H9 (cell line): ENCODE results near the gene PAPOLA. TPM values are rescaled to one million over a fixed set of nuclear protein-coding genes. Genes with fewer than 3 reads are reported as not detected.

ENCODE experiments used
- DNase-seq: peaks from one replicate; pipeline ENCODE4 v3.0.0-alpha.2; 2017
- H2AFZ ChIP-seq: one replicate; pipeline ENCODE4 v1.6.1; 2013; ENCODE audit warnings: mild to moderate bottlenecking, low read length, control low read depth, moderate library complexity
- H2AK5ac ChIP-seq: 2 replicates; pipeline ENCODE4 v1.6.1; 2013; ENCODE audit warnings: low read length, control low read depth, mixed read lengths; ENCODE audit not compliant: insufficient read length
- H2BK120ac ChIP-seq: one replicate; pipeline ENCODE4 v1.6.1; 2013; ENCODE audit warnings: low read depth, mild to moderate bottlenecking, low read length, control low read depth, inconsistent platforms; ENCODE audit not compliant: poor library complexity, severe bottlenecking
- H2BK12ac ChIP-seq: 2 replicates; pipeline ENCODE4 v1.6.1; 2013; ENCODE audit warnings: low read length, control low read depth, mixed read lengths, low read depth; ENCODE audit not compliant: insufficient read length
- H2BK15ac ChIP-seq: 2 replicates; pipeline ENCODE4 v1.6.1; 2013; ENCODE audit warnings: low read depth, low read length, control low read depth
- H2BK20ac ChIP-seq: one replicate; pipeline ENCODE4 v1.6.1; 2013; ENCODE audit warnings: low read depth, mild to moderate bottlenecking, low read length, control low read depth, inconsistent platforms; ENCODE audit not compliant: poor library complexity, severe bottlenecking
- H2BK5ac ChIP-seq: 2 replicates; pipeline ENCODE4 v1.6.1; 2013; ENCODE audit warnings: low read length, control low read depth, mixed read lengths; ENCODE audit not compliant: insufficient read length
- H3K14ac ChIP-seq: 2 replicates; pipeline ENCODE4 v1.6.1; 2013; ENCODE audit warnings: low read length, control low read depth; ENCODE audit not compliant: insufficient read depth
- H3K18ac ChIP-seq: 2 replicates; pipeline ENCODE4 v1.6.1; 2013; ENCODE audit warnings: low read depth, mild to moderate bottlenecking, mixed read lengths, low read length, control low read depth; ENCODE audit not compliant: insufficient read length
- H3K23ac ChIP-seq: 2 replicates; pipeline ENCODE4 v1.6.1; 2013; ENCODE audit warnings: low read length, control low read depth, mixed read lengths, low read depth; ENCODE audit not compliant: insufficient read length
- H3K23me2 ChIP-seq: 2 replicates; pipeline ENCODE4 v1.6.1; 2013; ENCODE audit warnings: low read depth, mild to moderate bottlenecking, mixed read lengths, low read length, control low read depth; ENCODE audit not compliant: insufficient read length, poor library complexity, severe bottlenecking
- H3K27ac ChIP-seq: 2 replicates; pipeline ENCODE4 v1.5.1; 2013; ENCODE audit warnings: low read length, control low read depth, mixed read lengths, low read depth; ENCODE audit not compliant: insufficient read length
- H3K27me3 ChIP-seq: 2 replicates; pipeline ENCODE4 v1.6.1; 2013; ENCODE audit warnings: low read length, control low read depth, inconsistent platforms; ENCODE audit not compliant: insufficient read depth
- H3K4ac ChIP-seq: 2 replicates; pipeline ENCODE4 v1.6.1; 2013; ENCODE audit warnings: low read depth, mild to moderate bottlenecking, control low read depth, inconsistent platforms, low read length, moderate library complexity
- H3K4me1 ChIP-seq: 2 replicates; pipeline ENCODE4 v1.6.1; 2013; ENCODE audit warnings: low read length, control low read depth, inconsistent platforms; ENCODE audit not compliant: insufficient read depth
- H3K4me2 ChIP-seq: 2 replicates; pipeline ENCODE4 v1.6.1; 2013; ENCODE audit warnings: low read length, control low read depth, mixed read lengths; ENCODE audit not compliant: insufficient read length, insufficient read depth
- H3K56ac ChIP-seq: 2 replicates; pipeline ENCODE4 v1.6.1; 2013; ENCODE audit warnings: low read depth, mild to moderate bottlenecking, mixed read lengths, low read length, control low read depth; ENCODE audit not compliant: insufficient read length
- H3K79me1 ChIP-seq: 2 replicates; pipeline ENCODE4 v1.6.1; 2013; ENCODE audit warnings: low read depth, mild to moderate bottlenecking, moderate library complexity, low read length, control low read depth, inconsistent platforms; ENCODE audit not compliant: insufficient read depth, poor library complexity, severe bottlenecking
- H3K79me2 ChIP-seq: 2 replicates; pipeline ENCODE4 v1.6.1; 2013; ENCODE audit warnings: low read length, control low read depth, inconsistent platforms; ENCODE audit not compliant: insufficient read depth
- H3K9ac ChIP-seq: 2 replicates; pipeline ENCODE4 v1.6.1; 2013; ENCODE audit warnings: low read length, control low read depth, mixed read lengths; ENCODE audit not compliant: insufficient read length; ENCODE audit errors: extremely low read depth
- H3K9me3 ChIP-seq: one replicate; pipeline ENCODE4 v1.6.1; 2013; ENCODE audit warnings: low read depth, low read length, inconsistent platforms; ENCODE audit not compliant: control insufficient read depth
- H3T11ph ChIP-seq: one replicate; pipeline ENCODE4 v1.6.1; 2013; ENCODE audit warnings: mild to moderate bottlenecking, low read length, control low read depth, inconsistent platforms
- H4K20me1 ChIP-seq: one replicate; pipeline ENCODE4 v1.6.1; 2013; ENCODE audit not compliant: control insufficient read depth, insufficient read length, insufficient read depth
- H4K5ac ChIP-seq: 2 replicates; pipeline ENCODE4 v1.6.1; 2013; ENCODE audit warnings: low read depth, mild to moderate bottlenecking, mixed read lengths, low read length, control low read depth; ENCODE audit not compliant: insufficient read length
- H4K8ac ChIP-seq: replicated peaks from 2 replicates; pipeline ENCODE4 v1.6.1; 2013; ENCODE audit warnings: low read length, control low read depth, mixed read lengths, low read depth; ENCODE audit not compliant: insufficient read length
- H4K91ac ChIP-seq: 2 replicates; pipeline ENCODE4 v1.6.1; 2013; ENCODE audit warnings: low read depth, mild to moderate bottlenecking, moderate library complexity, mixed read lengths, low read length, control low read depth; ENCODE audit not compliant: insufficient read length
- H3K27ac Mint-ChIP-seq, 3 experiments: 2 replicates in 2 of 3; 3 replicates in 1 of 3; pipeline ENCODE4 v1.8.0; 2020 to 2021; ENCODE audit warnings: mixed read lengths in 3 of 3, mild to moderate bottlenecking in 1 of 3, moderate library complexity in 1 of 3
- H3K27me3 Mint-ChIP-seq: 2 replicates; pipeline ENCODE4 v1.8.0; 2021; ENCODE audit warnings: low read depth, mild to moderate bottlenecking, moderate library complexity, mixed read lengths
- H3K36me3 Mint-ChIP-seq, 3 experiments: 2 replicates in 2 of 3; 3 replicates in 1 of 3; pipeline ENCODE4 v1.8.0; 2020 to 2021; ENCODE audit warnings: low read depth in 3 of 3, mixed read lengths in 3 of 3; ENCODE audit not compliant: insufficient read depth in 1 of 3
- H3K4me1 Mint-ChIP-seq, 2 experiments: 2 replicates each; pipeline ENCODE4 v1.8.0; 2020; ENCODE audit warnings: mixed read lengths in 2 of 2
- H3K4me3 Mint-ChIP-seq, 2 experiments: 2 replicates in 1 of 2; 3 replicates in 1 of 2; pipeline ENCODE4 v1.8.0; 2020 to 2021; ENCODE audit warnings: mild to moderate bottlenecking in 2 of 2, mixed read lengths in 2 of 2, moderate library complexity in 1 of 2
- H3K9me3 Mint-ChIP-seq, 2 experiments: 2 replicates in 1 of 2; 3 replicates in 1 of 2; pipeline ENCODE4 v1.8.0; 2020; ENCODE audit warnings: mild to moderate bottlenecking in 2 of 2, mixed read lengths in 2 of 2, moderate library complexity in 1 of 2
- WGBS: extraction: QIAGEN DNeasy Blood & Tissue Kit; methylation state at CpG from one replicate; pipeline ENCODE4 v1.1.7; 2013; ENCODE audit warnings: missing lambda C conversion rate, low lambda C conversion rate, mixed read lengths; ENCODE audit not compliant: insufficient read length; ENCODE audit errors: extremely low coverage; 5-methylcytosine and 5-hydroxymethylcytosine counted together
- total RNA-seq: library from RNA; stranded (reverse); gene quantifications from 2 replicates; pipeline ENCODE4 v1.2.1, GENCODE V29; 2021
- TF ChIP-seq, protein P1 (sequence below): fragments of 200-600 bp; sonication (generic); conservative IDR thresholded peaks from 3 replicates; pipeline ENCODE4 v1.8.0; 2021; ENCODE audit warnings: antibody characterized with exemption, mild to moderate bottlenecking

PAPOLA gene
- total RNA-seq, 1 experiment from 2014 or later, result 188 TPM

DNA sequence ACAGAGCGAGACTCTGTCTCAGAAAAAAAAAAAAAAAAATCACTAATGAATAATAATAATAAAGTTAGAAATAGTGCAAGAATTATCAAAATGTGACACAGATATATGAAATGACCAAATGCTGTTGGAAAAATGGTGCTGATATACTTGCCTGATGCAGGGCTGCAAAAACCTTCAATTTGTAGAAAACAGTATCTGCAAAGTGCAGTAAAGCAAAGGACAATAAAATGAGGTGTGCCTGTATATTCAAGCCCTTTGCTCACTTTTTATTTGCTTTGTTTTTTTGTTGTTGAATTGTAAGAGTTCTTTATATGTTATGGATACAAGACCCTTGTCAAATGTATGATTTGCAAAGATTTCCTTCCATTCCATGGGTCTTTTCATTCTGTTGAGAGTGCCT lies 9.0 kb upstream of the PAPOLA start:
- Mint-ChIP-seq H3K27me3 (peaks cover 2% of the 10 kb centered on the region), H3K4me3 (no peak overlapping the region), H3K27ac (no peak overlapping the region; a peak in 1 of 7 replicates), H3K4me1 (no peaks in the 10 kb centered on the region; a peak in 1 of 4 replicates), H3K36me3 (no peaks in the 10 kb centered on the region), H3K9me3 (no peaks in the 10 kb centered on the region)
- Histone ChIP-seq H3K23ac (no peak overlapping the region), H3K9me3 (no peaks in the 10 kb centered on the region), H3K23me2 (no peaks in the 10 kb centered on the region), H3K9ac (no peak overlapping the region), H3K14ac (no peak overlapping the region), H2AK5ac (no peak overlapping the region), H3K79me1 (no peaks in the 10 kb centered on the region), H2BK120ac (no peak overlapping the region), H3K27me3 (no peaks in the 10 kb centered on the region), H4K20me1 (no peaks in the 10 kb centered on the region), H2BK20ac (no peak overlapping the region), H2AFZ (no peak overlapping the region), H4K91ac (no peak overlapping the region), H3K18ac (no peak overlapping the region), H2BK15ac (no peak overlapping the region), H3K56ac (no peak overlapping the region), H3K4me1 (no peaks in the 10 kb centered on the region), H3K27ac (no peak overlapping the region), H4K8ac (no peak overlapping the region), H3K79me2 (no peaks in the 10 kb centered on the region), H3K4ac (no peak overlapping the region), H3K4me2 (no peak overlapping the region), H4K5ac (no peak overlapping the region), H3T11ph (no peak overlapping the region), H2BK5ac (no peak overlapping the region), H2BK12ac (no peak overlapping the region)
- no peak for DNase-seq
- no CpG with 5 or more reads among the region's 1 CpG for WGBS
- TF ChIP-seq, protein P1, sequence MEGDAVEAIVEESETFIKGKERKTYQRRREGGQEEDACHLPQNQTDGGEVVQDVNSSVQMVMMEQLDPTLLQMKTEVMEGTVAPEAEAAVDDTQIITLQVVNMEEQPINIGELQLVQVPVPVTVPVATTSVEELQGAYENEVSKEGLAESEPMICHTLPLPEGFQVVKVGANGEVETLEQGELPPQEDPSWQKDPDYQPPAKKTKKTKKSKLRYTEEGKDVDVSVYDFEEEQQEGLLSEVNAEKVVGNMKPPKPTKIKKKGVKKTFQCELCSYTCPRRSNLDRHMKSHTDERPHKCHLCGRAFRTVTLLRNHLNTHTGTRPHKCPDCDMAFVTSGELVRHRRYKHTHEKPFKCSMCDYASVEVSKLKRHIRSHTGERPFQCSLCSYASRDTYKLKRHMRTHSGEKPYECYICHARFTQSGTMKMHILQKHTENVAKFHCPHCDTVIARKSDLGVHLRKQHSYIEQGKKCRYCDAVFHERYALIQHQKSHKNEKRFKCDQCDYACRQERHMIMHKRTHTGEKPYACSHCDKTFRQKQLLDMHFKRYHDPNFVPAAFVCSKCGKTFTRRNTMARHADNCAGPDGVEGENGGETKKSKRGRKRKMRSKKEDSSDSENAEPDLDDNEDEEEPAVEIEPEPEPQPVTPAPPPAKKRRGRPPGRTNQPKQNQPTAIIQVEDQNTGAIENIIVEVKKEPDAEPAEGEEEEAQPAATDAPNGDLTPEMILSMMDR, result no peak
